SK-N-MC (cell line): ENCODE data around the gene HLCS.

ENCODE experiments used
- EZH2 ChIP-seq: fragments of 200-600 bp; sonication (generic); IDR thresholded peaks from one replicate; pipeline ENCODE4 v1.6.1; 2017; ENCODE audit warnings: antibody characterized with exemption
- FOXP2 ChIP-seq: optimal IDR thresholded peaks from 2 replicates; pipeline ENCODE3; 2011; ENCODE audit warnings: mild to moderate bottlenecking, moderate library complexity; ENCODE audit not compliant: insufficient read depth; ENCODE audit errors: extremely low read length, control extremely low read depth
- POLR2AphosphoS5 ChIP-seq: IDR thresholded peaks from 2 replicates; pipeline ENCODE4 v1.6.1; 2012; ENCODE audit warnings: mild to moderate bottlenecking, low read depth, low read length, borderline replicate concordance

- TF ChIP-seq POLR2AphosphoS5: no peak; the same call in 1 of the 2 replicates
- no peak for TF ChIP-seq EZH2
- TF ChIP-seq FOXP2: no peak
Measured at GRCh38 chr21:36989699-36990507, 23.4 kb upstream of the HLCS start.
